ENCODE measurements around the gene KLHL13. TPM values are rescaled to one million over a fixed set of nuclear protein-coding genes. Genes with fewer than 3 reads are reported as not detected.

Gene KLHL13
- polyA plus RNA-seq, 1 experiment, result 10.7 TPM

DNA sequence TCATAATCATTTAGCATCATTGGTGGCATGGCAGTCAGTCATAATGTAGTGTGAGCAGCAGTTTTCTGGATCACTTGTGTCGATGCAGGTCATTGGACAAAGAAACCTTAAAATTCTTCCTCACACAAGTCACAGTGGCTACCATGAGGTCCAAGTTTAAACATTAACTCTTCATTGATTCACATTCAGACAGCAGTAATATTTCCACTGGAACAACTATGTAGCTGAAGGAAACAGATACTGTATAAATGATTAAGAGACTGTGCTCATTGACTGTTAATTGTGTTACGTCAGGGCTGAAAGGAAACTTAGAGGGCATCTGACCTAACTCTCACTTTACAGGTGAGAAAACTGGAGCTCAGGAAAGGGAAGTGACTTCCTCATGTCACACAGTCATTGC is 261.8 kb downstream of the KLHL13 start:
- Histone ChIP-seq H3K9me3 (ENCODE audit: control insufficient read depth, insufficient read depth, low read length) (no peaks in the 10 kb centered on the region), H3K27me3 (ENCODE audit: control insufficient read depth, insufficient read depth, low read length) (no peaks in the 10 kb centered on the region), H3K4me3 (ENCODE audit: low read depth, low read length) (no peak overlapping the region), H3K27ac (ENCODE audit: low read depth, low read length) (no peak overlapping the region)
- no peak for DNase-seq (ENCODE audit: low read depth, low spot score)
- TF ChIP-seq CTCF (IDR thresholded peaks at IDR 0.05; ENCODE audit: low read depth, low read length), result no peak
- POLR2A ChIA-PET, result no interaction called here
- CTCF ChIA-PET, result no interaction called here

- TF ChIP-seq CTCF (IDR thresholded peaks at IDR 0.05; ENCODE audit: low read depth, low read length), result no peak
- Histone ChIP-seq H3K27ac (ENCODE audit: low read depth, low read length) (no peak overlapping the region), H3K4me3 (ENCODE audit: low read depth, low read length) (no peak overlapping the region), H3K9me3 (ENCODE audit: control insufficient read depth, insufficient read depth, low read length) (no peaks in the 10 kb centered on the region), H3K27me3 (ENCODE audit: control insufficient read depth, insufficient read depth, low read length) (no peaks in the 10 kb centered on the region)
- no peak for DNase-seq (ENCODE audit: low read depth, low spot score)
- POLR2A ChIA-PET, result no interaction called here
- CTCF ChIA-PET, result no interaction called here
Measured at GRCh38 chrX:117851025-117851424, 265.6 kb downstream of the KLHL13 start.

Small RNA genes within 50 kb of the gene (small RNA-seq; reads per million reads assigned to genes)
- gene RF00019 (ENCODE audit: insufficient read length, low read depth) (not detected), gene TUBB4BP3 (ENCODE audit: insufficient read length, low read depth) (not detected)

Other genes starting within 250 kb of the KLHL13 start
- 12.4 and 17.2 TPM in 2 replicates for gene WDR44, start 229.3 kb upstream of the KLHL13 start, polyA plus RNA-seq (2011; rRNA removed)

Data from AG04450 (cell line).